Calu3 (cell line): Measurements from ENCODE around the gene KRTAP3-1. TPM values are rescaled to one million over a fixed set of nuclear protein-coding genes. Genes with fewer than 3 reads are reported as not detected.

ENCODE experiments used
- BruUV-seq: library from RNA; stranded (reverse); fragments of 400-500 nt; replicated peaks from 2 replicates; lab custom pipeline; 2021; lab: Mats Ljungman, UMichigan
- CTCF ChIA-PET: fragments of 300-600 bp; sonication (Branson Sonifier 250); formaldehyde crosslinking; loops from one replicate; lab custom pipeline; 2022; ENCODE audit warnings: antibody characterized with exemption; lab: Charles Lee
- DNase-seq: peaks from one replicate; pipeline ENCODE4 v3.0.0; 2022
- H3K27ac Mint-ChIP-seq: one replicate; pipeline ENCODE4 v1.8.0; 2022; ENCODE audit warnings: mixed read lengths; ENCODE audit not compliant: unreplicated experiment
- H3K27me3 Mint-ChIP-seq: one replicate; pipeline ENCODE4 v1.8.0; 2022; ENCODE audit warnings: mixed read lengths; ENCODE audit not compliant: unreplicated experiment
- H3K36me3 Mint-ChIP-seq: one replicate; pipeline ENCODE4 v1.8.0; 2022; ENCODE audit warnings: mild to moderate bottlenecking, moderate library complexity, mixed read lengths; ENCODE audit not compliant: insufficient read depth, unreplicated experiment
- H3K4me1 Mint-ChIP-seq: one replicate; pipeline ENCODE4 v1.8.0; 2022; ENCODE audit warnings: mild to moderate bottlenecking, low read depth, mixed read lengths; ENCODE audit not compliant: unreplicated experiment
- H3K4me3 Mint-ChIP-seq: one replicate; pipeline ENCODE4 v1.8.0; 2022; ENCODE audit warnings: mild to moderate bottlenecking, low read depth, moderate library complexity, mixed read lengths; ENCODE audit not compliant: unreplicated experiment
- H3K9me3 Mint-ChIP-seq: one replicate; pipeline ENCODE4 v1.8.0; 2022; ENCODE audit warnings: low read depth, mixed read lengths; ENCODE audit not compliant: unreplicated experiment
- CTCF ChIP-seq: fragments of 200-600 bp; IDR thresholded peaks from one replicate; pipeline ENCODE4 v1.8.0; 2022; ENCODE audit warnings: antibody characterized with exemption; ENCODE audit not compliant: unreplicated experiment
- intact Hi-C: fragments of 100-400 bp; cut with micrococcal nuclease; formaldehyde crosslinking; loops from one replicate; pipeline ENCODE4 v1.10.0; 2022; ENCODE audit not compliant: unreplicated experiment
- total RNA-seq: library from RNA; stranded (reverse); gene quantifications from 2 replicates; pipeline ENCODE4 v1.2.3, GENCODE V29; 2022

The KRTAP3-1 gene
- total RNA-seq, 1 experiment from 2014 or later: not detected

GRCh38 chr17:40980117-40980516 is 28.8 kb downstream of the KRTAP3-1 start:
- H3K27ac Mint-ChIP-seq: no peak overlapping the region
- no peak overlapping the region for H3K4me3 Mint-ChIP-seq
- intact Hi-C loops: no loop called here
- peaks cover 11% of the 10 kb centered on the region for H3K4me1 Mint-ChIP-seq
- H3K36me3 Mint-ChIP-seq: no peaks in the 10 kb centered on the region
- no peak for DNase-seq
- no peaks in the 10 kb centered on the region for H3K9me3 Mint-ChIP-seq
- CTCF ChIA-PET: interaction anchor here (0.8 to 2.5 kb wide), 3 partner anchors 10 to 23 kb away, joined by 3 to 7 read pairs (median 3); partner anchors contain the start of gene KRT39
- TF ChIP-seq CTCF: no peak
- BruUV-seq: no TSS peak
- no peaks in the 10 kb centered on the region for H3K27me3 Mint-ChIP-seq

- Mint-ChIP-seq H3K9me3 (no peaks in the 10 kb centered on the region), H3K4me3 (no peak overlapping the region), H3K4me1 (peaks cover 11% of the 10 kb centered on the region), H3K36me3 (no peaks in the 10 kb centered on the region), H3K27ac (no peak overlapping the region), H3K27me3 (no peaks in the 10 kb centered on the region)
- intact Hi-C loops: no loop called here
- no peak for DNase-seq
- no TSS peak for BruUV-seq
- CTCF ChIA-PET: interaction anchor here (0.8 to 2.5 kb wide), 4 partner anchors 12 to 363 kb away, joined by 3 to 7 read pairs (median 4); partner anchors contain the start of gene KRT39
- no peak for TF ChIP-seq CTCF
These were observed 30.3 kb downstream of the KRTAP3-1 start for GRCh38 chr17:40978575-40979151.

- no TSS peak for BruUV-seq
- H3K9me3 Mint-ChIP-seq: no peaks in the 10 kb centered on the region
- no peaks in the 10 kb centered on the region for H3K27me3 Mint-ChIP-seq
- no peak overlapping the region for H3K4me3 Mint-ChIP-seq
- no peak for TF ChIP-seq CTCF
- intact Hi-C loops: no loop called here
- no peaks in the 10 kb centered on the region for H3K36me3 Mint-ChIP-seq
- no peak overlapping the region for H3K27ac Mint-ChIP-seq
- H3K4me1 Mint-ChIP-seq: peaks cover 25% of the 10 kb centered on the region
- DNase-seq: no peak
- CTCF ChIA-PET: no interaction called here
These were observed 33.4 kb downstream of the KRTAP3-1 start for GRCh38 chr17:40975516-40975915.

GRCh38 chr17:40974366-40974765 is 34.6 kb downstream of the KRTAP3-1 start:
- Mint-ChIP-seq H3K27ac (no peak overlapping the region), H3K4me1 (peaks cover 25% of the 10 kb centered on the region), H3K27me3 (no peaks in the 10 kb centered on the region), H3K36me3 (no peaks in the 10 kb centered on the region), H3K9me3 (no peaks in the 10 kb centered on the region), H3K4me3 (no peak overlapping the region)
- BruUV-seq: no TSS peak
- CTCF ChIA-PET: no interaction called here
- no peak for TF ChIP-seq CTCF
- no peak for DNase-seq
- intact Hi-C loops: no loop called here
